Endothelial cell of umbilical vein (primary cell): ENCODE measurements around the gene RTL10. TPM values are rescaled to one million over a fixed set of nuclear protein-coding genes. Genes with fewer than 3 reads are reported as not detected.

ENCODE experiments used
- BruUV-seq: library from RNA; stranded (reverse); fragments of 400-500 nt; replicated peaks from 2 replicates; lab custom pipeline; 2021; lab: Mats Ljungman, UMichigan
- CTCF ChIA-PET: fragments of 300-600, 350-600 bp; sonication (Branson Sonifier 250); formaldehyde crosslinking; loops from one replicate; lab custom pipeline; 2021; ENCODE audit warnings: antibody characterized with exemption, inconsistent platforms; lab: Charles Lee
- POLR2A ChIA-PET: fragments of 300-600, 350-600 bp; sonication (Branson Sonifier 250); formaldehyde crosslinking; loops from one replicate; lab custom pipeline; 2021; ENCODE audit warnings: antibody characterized with exemption, inconsistent platforms; lab: Charles Lee
- DNase-seq: peaks from one replicate; pipeline ENCODE4 v3.0.0-alpha.2; 2011; ENCODE audit warnings: low read depth, low spot score
- FAIRE-seq: peaks from 2 replicates; lab custom pipeline; 2011; peaks lifted over from hg19 to GRCh38; lab: Jason Lieb, UNC
- H2AFZ ChIP-seq: 2 replicates; pipeline ENCODE4 v1.6.0; 2012; ENCODE audit warnings: low read depth, low read length, control low read depth, inconsistent platforms
- H3K27ac ChIP-seq: 2 replicates; pipeline ENCODE4 v1.5.1; 2011; ENCODE audit warnings: low read depth, mild to moderate bottlenecking, control low read depth, low read length, moderate library complexity; ENCODE audit not compliant: insufficient read depth
- H3K27me3 ChIP-seq, 2 experiments: 2 replicates each; pipeline versions ENCODE4 v1.6.0 to v1.6.1; 2011; ENCODE audit warnings: low read length in 2 of 2, mixed read lengths in 1 of 2; ENCODE audit not compliant: control insufficient read depth in 2 of 2, insufficient read depth in 2 of 2
- H3K36me3 ChIP-seq, 2 experiments: 2 replicates in 1 of 2; 3 replicates in 1 of 2; pipeline ENCODE4 v1.5.1; 2011; ENCODE audit warnings: low read length in 2 of 2, mild to moderate bottlenecking in 1 of 2, moderate library complexity in 1 of 2; ENCODE audit not compliant: control insufficient read depth in 2 of 2, insufficient read depth in 2 of 2; ENCODE audit errors: extremely low read depth in 1 of 2
- H3K4me1 ChIP-seq: 3 replicates; pipeline ENCODE4 v1.5.1; 2011; ENCODE audit warnings: mild to moderate bottlenecking, low read length; ENCODE audit not compliant: control insufficient read depth, insufficient read depth; ENCODE audit errors: extremely low read depth
- H3K4me2 ChIP-seq: 2 replicates; pipeline ENCODE4 v1.6.1; 2011; ENCODE audit warnings: low read length, control low read depth, mixed read lengths; ENCODE audit not compliant: insufficient read depth
- H3K4me3 ChIP-seq, 3 experiments: fragments of 200-600 bp in 1 of 3; sonication (generic), shearing (Covaris generic) in 1 of 3; replicated peaks in 1 of 3; 2 replicates each; pipeline ENCODE4 v1.5.1; 2011 to 2016; ENCODE audit warnings: control low read depth in 3 of 3, low read length in 3 of 3, mild to moderate bottlenecking in 2 of 3, inconsistent platforms in 1 of 3, low read depth in 1 of 3, moderate library complexity in 1 of 3; ENCODE audit not compliant: insufficient read depth in 1 of 3
- H3K79me2 ChIP-seq: 2 replicates; pipeline ENCODE4 v1.6.0; 2012; ENCODE audit warnings: low read length, inconsistent platforms; ENCODE audit not compliant: control insufficient read depth, insufficient read depth
- H3K9ac ChIP-seq: replicated peaks from 2 replicates; pipeline ENCODE3; 2011; ENCODE audit warnings: low read length, control low read depth; ENCODE audit not compliant: insufficient read depth; ENCODE audit errors: extremely low read depth
- H3K9me1 ChIP-seq: replicated peaks from 3 replicates; pipeline ENCODE4 v1.6.0; 2011; ENCODE audit warnings: mild to moderate bottlenecking, low read length; ENCODE audit not compliant: control insufficient read depth, insufficient read depth; ENCODE audit errors: extremely low read depth
- H3K9me3 ChIP-seq: replicated peaks from 2 replicates; pipeline ENCODE4 v1.5.1; 2012; ENCODE audit warnings: low read length, inconsistent platforms; ENCODE audit not compliant: control insufficient read depth, insufficient read depth
- H4K20me1 ChIP-seq: replicated peaks from 2 replicates; pipeline ENCODE3; 2011; ENCODE audit warnings: mild to moderate bottlenecking, low read length; ENCODE audit not compliant: control insufficient read depth, insufficient read depth; ENCODE audit errors: extremely low read depth
- CTCF ChIP-seq, 2 donors: IDR thresholded peaks; 1 replicate in 1 of 2; 2 replicates in 1 of 2; pipeline ENCODE4 v1.5.1; 2011; ENCODE audit warnings: low read length in 2 of 2, mild to moderate bottlenecking in 2 of 2, moderate library complexity in 2 of 2, control low read depth in 1 of 2, inconsistent platforms in 1 of 2, low read depth in 1 of 2; ENCODE audit not compliant: insufficient read depth in 1 of 2; ENCODE audit errors: extremely low read depth in 1 of 2
- EZH2 ChIP-seq: IDR thresholded peaks from 2 replicates; pipeline ENCODE4 v1.6.1; 2012; ENCODE audit warnings: borderline replicate concordance, low read depth, mild to moderate bottlenecking, moderate library complexity, low read length, inconsistent platforms; ENCODE audit not compliant: severe bottlenecking
- FOS ChIP-seq: IDR thresholded peaks from 2 replicates; pipeline ENCODE4 v1.6.1; 2011; ENCODE audit warnings: mild to moderate bottlenecking, low read length, moderate library complexity, borderline replicate concordance; ENCODE audit not compliant: insufficient read depth
- GATA2 ChIP-seq: IDR thresholded peaks from 2 replicates; pipeline ENCODE4 v1.7.0; 2011; ENCODE audit warnings: low read depth, mild to moderate bottlenecking, moderate library complexity, mixed read lengths, low read length; ENCODE audit not compliant: insufficient read length, insufficient read depth
- JUN ChIP-seq: IDR thresholded peaks from 2 replicates; pipeline ENCODE4 v1.6.1; 2011; ENCODE audit warnings: borderline replicate concordance, low read depth; ENCODE audit not compliant: insufficient read length, insufficient read depth
- MYC ChIP-seq: IDR thresholded peaks from one replicate; pipeline ENCODE4 v1.6.1; 2011; ENCODE audit warnings: mild to moderate bottlenecking, low read depth, low read length
- POLR2A ChIP-seq: IDR thresholded peaks from 2 replicates; pipeline ENCODE4 v1.6.1; 2012; ENCODE audit warnings: low read depth, mild to moderate bottlenecking, control low read depth, low read length
- POLR2AphosphoS5 ChIP-seq: IDR thresholded peaks from 2 replicates; pipeline ENCODE4 v1.6.1; 2012; ENCODE audit warnings: low read depth, mild to moderate bottlenecking, control low read depth, low read length, moderate library complexity; ENCODE audit not compliant: insufficient read depth
- dilution Hi-C: fragments of 300-500 bp; cut with MboI; formaldehyde crosslinking; loops from one replicate; pipeline ENCODE4 v1.15.0; 2019; ENCODE audit warnings: low sequenced_read_pairs; ENCODE audit not compliant: extremely low pct_ligation_motif_present
- intact Hi-C: fragments of 100-400 bp; cut with micrococcal nuclease; formaldehyde crosslinking; loops from one replicate; pipeline ENCODE4 v1.10.0; 2022
- polyA plus RNA-seq, 4 experiments: library from polyadenylated mRNA; depleted of rRNA in 3 of 4; stranded (reverse) in 3 of 4; unstranded in 1 of 4; fragments of >200 nt; gene quantifications; 2 replicates each; pipeline versions ENCODE4 v1.2.1 to v1.2.3, GENCODE V29; 2011 to 2012; ENCODE audit warnings: missing spikeins in 1 of 4
- total RNA-seq: library from RNA; stranded (reverse); gene quantifications from 2 replicates; pipeline ENCODE4 v1.2.3, GENCODE V29; 2021

RTL10 gene
- total and polyA plus RNA-seq, 2 donors (not counting 3 experiments of a cell fraction or from before 2014, with no cell fraction given) = 31.9 to 40.8 TPM

DNA sequence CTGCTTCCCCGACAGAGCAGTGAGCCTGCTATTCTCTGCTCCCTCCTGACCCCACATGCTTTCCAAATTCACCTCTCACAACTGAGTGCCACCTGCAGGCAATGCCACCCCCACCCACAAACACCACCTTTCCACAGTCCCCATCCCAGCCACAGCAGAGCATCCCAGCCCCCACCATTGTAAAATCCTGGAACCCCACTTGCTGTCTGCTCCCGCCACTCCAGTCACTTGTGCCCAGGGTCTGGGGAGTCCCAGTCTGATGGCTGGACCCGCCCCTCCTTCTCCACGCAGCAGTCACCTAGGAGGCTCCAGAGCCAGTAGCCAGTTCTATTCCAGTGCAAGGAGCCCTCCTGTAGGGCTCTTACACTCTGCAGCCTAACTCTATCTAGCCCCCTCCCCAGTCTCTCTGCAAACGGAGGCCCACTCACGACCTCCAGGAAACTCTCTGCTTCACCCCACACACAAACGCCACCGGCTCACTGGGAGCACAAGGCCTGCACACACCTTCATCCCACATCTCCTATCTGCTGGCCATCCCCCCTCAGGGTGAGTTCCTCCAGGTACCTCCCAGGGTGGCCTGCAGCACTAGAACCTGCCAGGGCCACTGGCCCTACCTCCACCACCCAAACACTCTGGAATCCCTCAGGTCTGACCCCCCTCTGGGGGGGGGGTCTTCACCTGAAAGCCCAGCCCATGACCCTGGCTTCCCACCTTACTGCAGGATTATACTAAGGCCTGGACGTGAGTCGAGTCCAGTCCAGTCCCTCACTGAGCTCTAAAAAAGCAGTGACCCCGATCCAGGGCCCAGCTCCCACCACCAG is 1.4 kb downstream of the RTL10 start:
- H3K36me3 ChIP-seq = peaks cover 15 to 25% of the 10 kb centered on the region in 2 experiments
- CTCF ChIA-PET = interaction anchor here (1.0 to 2.9 kb wide), 6 partner anchors 9 to 123 kb away, joined by 3 to 12 read pairs (median 8); no protein-coding TSS in a partner anchor
- H3K4me1 ChIP-seq = peaks cover 36% of the 10 kb centered on the region
- H3K9me3 ChIP-seq = no peaks in the 10 kb centered on the region
- TF ChIP-seq EZH2 = no peak
- no peak for TF ChIP-seq MYC
- TF ChIP-seq JUN = no peak
- no peak for TF ChIP-seq POLR2AphosphoS5
- TF ChIP-seq FOS = no peak
- no peak for TF ChIP-seq CTCF (IDR thresholded peaks at IDR 0.05; ENCODE audit: extremely low read depth in 1 of 2, insufficient read depth in 1 of 2, low read depth in 1 of 2, low read length in 2 of 2)
- TF ChIP-seq GATA2 = no peak
- TF ChIP-seq POLR2A = no peak
- H3K4me3 ChIP-seq = peak overlapping the region; percentile 78 to 97 (median 88)
- no peaks in the 10 kb centered on the region for H3K27me3 ChIP-seq
- no peaks in the 10 kb centered on the region for H4K20me1 ChIP-seq
- dilution Hi-C loops (no loop called here), intact Hi-C loops (loop anchor here (5.0 kb wide), 1 partner anchor 96 kb away; no protein-coding TSS in a partner anchor)
- no peaks in the 10 kb centered on the region for H3K9me1 ChIP-seq
- no peak overlapping the region for H3K27ac ChIP-seq
- peak; percentile 50 for FAIRE-seq
- POLR2A ChIA-PET = interaction anchor here (1.0 kb wide), 1 partner anchor 37 kb away, joined by 4 read pairs; no protein-coding TSS in a partner anchor
- H2AFZ ChIP-seq = no peak overlapping the region
- DNase-seq = no peak
- no TSS peak for BruUV-seq
- H3K79me2 ChIP-seq = peaks cover 52% of the 10 kb centered on the region
- H3K4me2 ChIP-seq = peak overlapping the region; percentile 89
- H3K9ac ChIP-seq = peak overlapping the region; percentile 70
